HCT116 (cell line): ENCODE results near the gene CD96. TPM values are rescaled to one million over a fixed set of nuclear protein-coding genes. Genes with fewer than 3 reads are reported as not detected.

Experiments
- ATAC-seq: fragments of 200-7000 bp; cut with Tn5 transposase; 2 replicates; pipeline ENCODE4 v1.9.1; 2020; ENCODE audit warnings: mild to moderate bottlenecking, moderate library complexity
- BruUV-seq: library from RNA; stranded (reverse); fragments of 400-500 nt; replicated peaks from 2 replicates; lab custom pipeline; 2021; lab: Mats Ljungman, UMichigan
- CTCF ChIA-PET: fragments of 300-600 bp; sonication (Branson Sonifier 250); formaldehyde crosslinking; loops from one replicate; lab custom pipeline; 2021; ENCODE audit warnings: antibody characterized with exemption; lab: Charles Lee
- POLR2A ChIA-PET: fragments of 300-600, 350-600 bp; sonication (Branson Sonifier 250); formaldehyde crosslinking; loops from one replicate; lab custom pipeline; 2021; ENCODE audit warnings: antibody characterized with exemption; lab: Charles Lee
- RAD21 ChIA-PET, 2 experiments: fragments of 300-600 bp; sonication (Branson Sonifier 250); formaldehyde crosslinking; loops; one replicate each; lab custom pipeline; 2023; ENCODE audit warnings: low total read pairs in 2 of 2; ENCODE audit not compliant: uncharacterized antibody in 2 of 2, unreplicated experiment in 2 of 2, low non-redundant PET in 1 of 2; lab: Charles Lee
- DNase-seq: peaks from one replicate; pipeline ENCODE4 v3.0.0-alpha.2; 2010; ENCODE audit warnings: low read depth, low spot score
- H2AFZ ChIP-seq: fragments of 200-600 bp; shearing (Covaris generic), sonication (generic); 2 replicates; pipeline ENCODE4 v1.6.1; 2017; ENCODE audit warnings: low read depth, mixed run types, mixed read lengths, antibody characterized with exemption, low read length; ENCODE audit not compliant: poor library complexity, severe bottlenecking
- H3K27ac ChIP-seq: 2 replicates; pipeline ENCODE4 v1.5.1; 2012; ENCODE audit warnings: low read depth, low read length
- H3K27me3 ChIP-seq: fragments of 200-600 bp; sonication (generic); 2 replicates; pipeline ENCODE4 v1.6.1; 2016; ENCODE audit warnings: mixed run types, low read length, mixed read lengths; ENCODE audit not compliant: insufficient read depth
- H3K36me3 ChIP-seq, 2 experiments: fragments of 200-500 bp in 1 of 2; fragments of 200-600 bp in 1 of 2; sonication (Bioruptor generic) in 1 of 2; sonication (generic) in 1 of 2; 2 replicates each; pipeline versions ENCODE4 v1.5.1 to v1.6.1; 2014 to 2016; ENCODE audit warnings: low read length in 2 of 2, inconsistent platforms in 1 of 2, mixed read lengths in 1 of 2, mixed run types in 1 of 2; ENCODE audit not compliant: insufficient read depth in 2 of 2, control insufficient read depth in 1 of 2
- H3K4me1 ChIP-seq, 2 experiments: fragments of 200-600 bp in 1 of 2; sonication (generic) in 1 of 2; 2 replicates each; pipeline versions ENCODE4 v1.5.1 to v1.6.1; 2012 to 2017; ENCODE audit warnings: low read length in 2 of 2, inconsistent platforms in 1 of 2, mild to moderate bottlenecking in 1 of 2, mixed read lengths in 1 of 2, mixed run types in 1 of 2, moderate library complexity in 1 of 2; ENCODE audit not compliant: insufficient read depth in 2 of 2, control insufficient read depth in 1 of 2
- H3K4me2 ChIP-seq: fragments of 200-600 bp; sonication (generic); 2 replicates; pipeline ENCODE4 v1.6.1; 2017; ENCODE audit warnings: mixed run types, low read length, mixed read lengths
- H3K4me3 ChIP-seq, 2 experiments: fragments of 200-600 bp in 1 of 2; sonication (generic) in 1 of 2; replicated peaks in 1 of 2; 2 replicates each; pipeline ENCODE4 v1.5.1; 2011 to 2016; ENCODE audit warnings: low read length in 2 of 2, control low read depth in 1 of 2, low read depth in 1 of 2, mild to moderate bottlenecking in 1 of 2, mixed read lengths in 1 of 2, mixed run types in 1 of 2
- H3K79me2 ChIP-seq: fragments of 200-600 bp; sonication (generic); 2 replicates; pipeline ENCODE4 v1.6.1; 2017; ENCODE audit warnings: mild to moderate bottlenecking, mixed run types, low read length, moderate library complexity, mixed read lengths; ENCODE audit not compliant: insufficient read depth
- H3K9ac ChIP-seq: fragments of 200-600 bp; sonication (generic); 2 replicates; pipeline ENCODE4 v1.6.1; 2016; ENCODE audit warnings: low read length, mixed read lengths
- H3K9me2 ChIP-seq: fragments of 200-600 bp; sonication (generic), shearing (Covaris generic); 2 replicates; pipeline ENCODE4 v1.6.1; 2017; ENCODE audit warnings: mixed run types, mild to moderate bottlenecking, moderate library complexity; ENCODE audit not compliant: insufficient read depth
- H3K9me3 ChIP-seq, 2 experiments: fragments of 200-500 bp in 1 of 2; fragments of 200-600 bp in 1 of 2; sonication (Bioruptor generic) in 1 of 2; sonication (generic) in 1 of 2; 2 replicates each; pipeline ENCODE4 v1.6.1; 2014 to 2017; ENCODE audit warnings: low read length in 2 of 2, mixed read lengths in 2 of 2, inconsistent platforms in 1 of 2, low read depth in 1 of 2, mild to moderate bottlenecking in 1 of 2, mixed run types in 1 of 2, moderate library complexity in 1 of 2; ENCODE audit not compliant: control insufficient read depth in 1 of 2, insufficient read depth in 1 of 2
- H4K20me1 ChIP-seq: fragments of 200-600 bp; sonication (generic), shearing (Covaris generic); 2 replicates; pipeline ENCODE4 v1.6.1; 2017; ENCODE audit warnings: mixed run types, mild to moderate bottlenecking, moderate library complexity; ENCODE audit not compliant: insufficient read depth
- CEBPB ChIP-seq: IDR thresholded peaks from 2 replicates; pipeline ENCODE4 v1.6.1; 2012; ENCODE audit warnings: low read depth
- SIN3A ChIP-seq: IDR thresholded peaks from 2 replicates; pipeline ENCODE4 v1.6.1; 2012; ENCODE audit warnings: low read depth
- SRF ChIP-seq: IDR thresholded peaks from 2 replicates; pipeline ENCODE4 v1.6.1; 2012; ENCODE audit warnings: low read depth
- TCF7L2 ChIP-seq: IDR thresholded peaks from 2 replicates; pipeline ENCODE4 v1.7.0; 2011; ENCODE audit warnings: borderline replicate concordance, inconsistent platforms; ENCODE audit not compliant: insufficient read depth, insufficient read length; ENCODE audit errors: extremely low read depth
- YY1 ChIP-seq: IDR thresholded peaks from 2 replicates; pipeline ENCODE4 v1.6.1; 2011; ENCODE audit warnings: low read length, low read depth, moderate library complexity, mild to moderate bottlenecking; ENCODE audit not compliant: insufficient replicate concordance; ENCODE audit errors: extremely low read depth
- intact Hi-C: fragments of 100-400 bp; cut with micrococcal nuclease; formaldehyde crosslinking; loops from 2 replicates; pipeline ENCODE4 v1.10.0; 2022
- total RNA-seq: library from RNA; stranded (reverse); gene quantifications from one replicate; pipeline ENCODE4 v1.2.1, GENCODE V29; 2021; ENCODE audit not compliant: unreplicated experiment

CD96 gene
- total RNA-seq, 1 experiment from 2014 or later: 0.42 TPM

GRCh38 chr3:111595232-111595631 lies 53.2 kb downstream of the CD96 start, which contains the start of gene ZBED2:
ZBED2 (minus strand) TSS chr3:111595346; CDS start chr3:111594201, 1,145 bp downstream.
- RAD21 ChIA-PET: no interaction called here
- H3K27me3 ChIP-seq: no peaks in the 10 kb centered on the region
- CTCF ChIA-PET: no interaction called here
- no peaks in the 10 kb centered on the region for H3K9me3 ChIP-seq
- H2AFZ ChIP-seq: peak within 1 kb of the TSS; percentile 25
- peak; percentile 11 for TF ChIP-seq TCF7L2
- no peak for TF ChIP-seq SRF
- TF ChIP-seq, all 23 proteins: peak for 1
- H3K9ac ChIP-seq: peak within 1 kb of the TSS; percentile 52
- POLR2A ChIA-PET: no interaction called here
- peaks cover 24 to 58% of the 10 kb centered on the region in 2 experiments for H3K4me1 ChIP-seq
- no TSS peak for BruUV-seq
- intact Hi-C loops: loop anchor here (10.0 kb wide), 1 partner anchor 280 kb away; no protein-coding TSS in a partner anchor
- no peaks in the 10 kb centered on the region for H4K20me1 ChIP-seq
- peak within 1 kb of the TSS; percentile 67 for H3K4me2 ChIP-seq
- DNase-seq: no peak
- peak within 1 kb of the TSS; percentile 60 for H3K27ac ChIP-seq
- no peaks in the 10 kb centered on the region for H3K36me3 ChIP-seq
- ATAC-seq: peak; percentile 70
- peaks cover 26% of the 10 kb centered on the region for H3K79me2 ChIP-seq
- H3K9me2 ChIP-seq: no peaks in the 10 kb centered on the region
- H3K4me3 ChIP-seq: peak within 1 kb of the TSS; percentile 2 to 44

GRCh38 chr3:111596328-111596727 lies 54.3 kb downstream of the CD96 start:
- TF ChIP-seq SRF: no peak
- TF ChIP-seq SIN3A: no peak
- TF ChIP-seq YY1: no peak
- no peak for TF ChIP-seq CEBPB
- POLR2A ChIA-PET: no interaction called here
- no peak overlapping the region for H3K4me3 ChIP-seq

More at GRCh38 chr3:111596328-111596727, 54.3 kb downstream of the CD96 start:
- BruUV-seq: no TSS peak
- ChIA-PET CTCF (no interaction called here), RAD21 (no interaction called here)
- Histone ChIP-seq H3K27me3 (no peaks in the 10 kb centered on the region), H3K27ac (no peak overlapping the region), H3K36me3 (no peaks in the 10 kb centered on the region), H3K79me2 (peaks cover 26% of the 10 kb centered on the region), H4K20me1 (no peaks in the 10 kb centered on the region), H2AFZ (no peak overlapping the region), H3K4me2 (no peak overlapping the region), H3K9me3 (no peaks in the 10 kb centered on the region), H3K4me1 (peaks cover 19 to 47% of the 10 kb centered on the region in 2 experiments), H3K9me2 (no peaks in the 10 kb centered on the region), H3K9ac (no peak overlapping the region)
- DNase-seq (no peak), ATAC-seq (no peak)
- intact Hi-C loops: loop anchor here (10.0 kb wide), 1 partner anchor 278 kb away; no protein-coding TSS in a partner anchor
